ENCODE results near the gene FANCL. TPM values are rescaled to one million over a fixed set of nuclear protein-coding genes. Genes with fewer than 3 reads are reported as not detected.
A peak's percentile ranks its signal among the peaks of the same experiment; 100 is the strongest.
"Not testable (repeated sequence)": the region's sequence is repeated elsewhere in the genome, so short reads cannot be mapped to it uniquely, and the experiment has no call there.

Gene FANCL
- total RNA-seq, 1 donor from 2014 or later: 22.1 TPM

DNA sequence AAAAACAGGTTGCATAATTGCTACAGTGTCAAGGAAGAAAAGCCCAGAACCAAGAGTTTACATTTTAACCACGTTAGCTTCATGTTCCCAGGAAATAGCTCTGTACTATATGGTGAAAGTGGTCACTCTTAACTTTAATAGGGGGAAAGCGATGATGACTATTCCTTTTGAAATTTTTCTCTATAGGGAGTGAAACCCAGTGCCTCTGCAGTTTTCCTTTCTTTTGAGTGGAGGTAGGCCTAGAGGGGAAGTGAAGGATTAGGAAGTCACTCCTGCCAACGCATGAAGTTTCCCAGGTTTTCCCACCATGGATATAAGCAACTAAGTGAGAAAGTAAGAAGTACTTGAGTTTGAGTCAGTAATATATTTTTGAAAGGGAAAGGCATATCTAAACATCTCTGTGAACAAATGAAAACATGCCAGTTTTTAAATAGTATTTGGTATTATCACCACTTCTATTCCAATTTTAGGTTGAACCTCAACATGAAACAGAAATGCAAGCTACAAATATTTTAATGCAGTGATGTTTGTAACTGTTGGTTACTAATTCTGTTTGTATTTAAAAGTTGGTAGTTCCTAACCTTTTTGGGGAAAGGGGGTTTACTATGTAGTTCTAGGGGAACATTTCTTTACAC, 102.6 kb downstream of the FANCL start:
- peak; percentile 4 for DNase-seq

GRCh38 chr2:58137856-58138255, 103.3 kb downstream of the FANCL start:
- peak; percentile 92 for DNase-seq

DNA sequence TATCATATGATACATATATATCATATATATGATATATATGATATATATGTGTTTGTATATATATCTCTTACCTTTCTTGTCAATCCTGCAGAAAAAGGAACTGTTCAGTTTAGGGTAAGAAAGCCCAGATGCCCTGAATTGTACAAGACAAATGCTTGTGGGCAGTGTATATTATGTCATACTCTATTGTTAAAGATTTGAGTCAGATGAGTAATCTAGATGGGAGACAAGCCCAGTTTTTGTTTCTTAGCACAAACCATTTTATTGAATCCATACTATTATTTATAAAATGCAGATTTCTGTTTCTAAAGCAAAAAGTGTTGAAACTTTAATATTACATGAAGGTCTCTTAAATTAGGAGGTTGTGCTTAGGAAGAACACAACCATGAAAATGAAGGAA, 103.9 kb downstream of the FANCL start:
- peak; percentile 79 for DNase-seq

GRCh38 chr2:58135861-58136260, 105.3 kb downstream of the FANCL start:
- peak; percentile 48 for DNase-seq

GRCh38 chr2:58133395-58133794, 107.7 kb downstream of the FANCL start:
- no peak for DNase-seq

GRCh38 chr2:58131191-58132011, 109.7 kb downstream of the FANCL start:
- DNase-seq: peak; percentile 38

- no peak for DNase-seq
Observed at GRCh38 chr2:58130238-58130637, 110.9 kb downstream of the FANCL start.

- no peak for DNase-seq
Observed at GRCh38 chr2:58127111-58127510, 114.0 kb downstream of the FANCL start.

GRCh38 chr2:58122540-58122939, 118.6 kb downstream of the FANCL start:
- no peak for DNase-seq

GRCh38 chr2:58122040-58122439, 119.1 kb downstream of the FANCL start:
- no peak for DNase-seq

- no peak for DNase-seq
Observed at GRCh38 chr2:58120626-58121229, 120.4 kb downstream of the FANCL start.

DNA sequence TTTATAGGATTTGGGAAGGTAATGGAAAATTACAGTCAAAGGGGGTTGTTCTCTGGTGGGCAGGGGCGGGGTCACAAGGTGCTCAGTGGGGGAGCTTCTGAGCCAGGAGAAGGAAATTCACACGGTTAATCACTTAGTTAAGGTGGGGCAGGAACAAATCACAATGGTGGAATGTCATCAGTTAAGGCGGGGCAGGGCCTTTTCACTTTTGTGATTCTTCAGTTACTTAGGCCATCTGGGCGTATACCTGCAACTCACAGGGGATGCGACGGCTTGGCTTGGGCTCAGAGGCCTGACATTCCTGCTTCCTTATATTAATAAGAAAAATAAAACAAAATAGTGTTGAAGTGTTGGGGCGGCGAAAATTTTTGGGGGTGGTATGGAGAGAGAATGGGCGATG, 127.6 kb downstream of the FANCL start:
- not testable (repeated sequence) for DNase-seq

DNA sequence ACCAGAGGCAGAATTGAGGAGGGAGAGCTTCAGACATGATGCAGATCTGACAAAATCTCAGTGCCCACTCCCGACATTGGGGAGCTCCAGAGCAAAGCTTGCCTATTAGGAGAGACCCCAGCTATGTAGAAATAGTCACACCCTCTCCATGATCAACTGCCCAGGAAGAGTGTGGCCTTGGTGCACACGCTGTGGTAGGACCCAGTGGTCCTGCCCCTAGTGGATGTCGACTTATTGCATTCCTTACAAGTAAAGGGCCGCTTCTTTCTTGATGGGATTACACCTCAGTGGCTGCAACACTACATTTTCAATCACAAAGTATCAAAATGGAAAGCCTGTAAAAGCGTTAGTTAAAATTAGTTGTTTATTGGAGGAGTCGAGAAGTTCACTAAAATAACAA, 130.4 kb downstream of the FANCL start:
- DNase-seq: no peak

GRCh38 chr2:58109481-58109880, 131.6 kb downstream of the FANCL start:
- DNase-seq: no peak

Other genes starting within 250 kb of the FANCL start
- gene VRK2, start 194.5 kb downstream of the FANCL start, total RNA-seq: 35.4 and 50.7 TPM in 2 replicates

Measured in dermis blood vessel endothelial cell (primary cell).